IPS-20b (cell line): ENCODE results near the gene MB.
"Not testable (repeated sequence)": the region's sequence is repeated elsewhere in the genome, so short reads cannot be mapped to it uniquely, and the experiment has no call there.

Experiments used
- H3K27ac ChIP-seq: one replicate; pipeline ENCODE4 v1.5.1; 2013; ENCODE audit warnings: low read length
- H3K27me3 ChIP-seq: 2 replicates; pipeline ENCODE4 v1.6.1; 2013; ENCODE audit warnings: mild to moderate bottlenecking, low read length, inconsistent platforms; ENCODE audit not compliant: insufficient read depth
- H3K36me3 ChIP-seq: 2 replicates; pipeline ENCODE4 v1.6.1; 2013; ENCODE audit warnings: low read depth, mild to moderate bottlenecking, inconsistent platforms, low read length, moderate library complexity; ENCODE audit not compliant: insufficient read depth
- H3K4me1 ChIP-seq: 2 replicates; pipeline ENCODE4 v1.6.1; 2013; ENCODE audit warnings: mild to moderate bottlenecking, control low read depth, inconsistent platforms, low read length, moderate library complexity; ENCODE audit not compliant: insufficient read depth
- H3K4me3 ChIP-seq: 2 replicates; pipeline ENCODE4 v1.5.1; 2013; ENCODE audit warnings: mild to moderate bottlenecking, low read length, inconsistent platforms
- H3K9ac ChIP-seq: 2 replicates; pipeline ENCODE4 v1.6.1; 2013; ENCODE audit warnings: low read depth, mild to moderate bottlenecking, inconsistent platforms, low read length, moderate library complexity
- H3K9me3 ChIP-seq: 2 replicates; pipeline ENCODE4 v1.6.1; 2013; ENCODE audit warnings: mild to moderate bottlenecking, low read depth, low read length, inconsistent platforms; ENCODE audit not compliant: insufficient read depth

Gene MB

GRCh38 chr22:35617137-35617755 is at the start of gene MB:
Gene MB (minus strand): TSS chr22:35617329. CDS start chr22:35617257, 72 bp downstream.
- Histone ChIP-seq H3K9me3 (no peaks in the 10 kb centered on the region), H3K27me3 (no peaks in the 10 kb centered on the region), H3K36me3 (no peaks in the 10 kb centered on the region), H3K4me3 (no peak within 1 kb of the TSS), H3K9ac (no peak within 1 kb of the TSS), H3K27ac (no peak within 1 kb of the TSS), H3K4me1 (no peaks in the 10 kb centered on the region)

GRCh38 chr22:35666699-35667098 is 49.6 kb upstream of the MB start:
- not testable (repeated sequence) for H3K4me3 ChIP-seq, H3K9ac ChIP-seq, H3K36me3 ChIP-seq, H3K27me3 ChIP-seq, H3K27ac ChIP-seq
- H3K9me3 ChIP-seq: peaks cover 43% of the 10 kb centered on the region
- peaks cover 12% of the 10 kb centered on the region; the same call in 1 of the 2 replicates for H3K4me1 ChIP-seq

- Histone ChIP-seq H3K4me3 (no peak overlapping the region; the same call in 1 of the 2 replicates), H3K27me3 (no peaks in the 10 kb centered on the region), H3K36me3 (peaks cover 4% of the 10 kb centered on the region), H3K9me3 (peaks cover 40% of the 10 kb centered on the region), H3K4me1 (peaks cover 19% of the 10 kb centered on the region; the same call in 1 of the 2 replicates), H3K27ac (no peak overlapping the region), H3K9ac (no peak overlapping the region)
These were observed 47.9 kb upstream of the MB start for GRCh38 chr22:35664955-35665587.

GRCh38 chr22:35663371-35663770 is 46.2 kb upstream of the MB start:
- Histone ChIP-seq H3K9ac (no peak overlapping the region), H3K4me1 (peaks cover 19% of the 10 kb centered on the region; the same call in 1 of the 2 replicates), H3K27me3 (no peaks in the 10 kb centered on the region), H3K9me3 (peaks cover 40% of the 10 kb centered on the region), H3K36me3 (peaks cover 4% of the 10 kb centered on the region), H3K27ac (no peak overlapping the region), H3K4me3 (peak overlapping the region; percentile 46)

GRCh38 chr22:35662914-35663313 is 45.8 kb upstream of the MB start:
- H3K9ac ChIP-seq: no peak overlapping the region
- H3K4me1 ChIP-seq: peaks cover 19% of the 10 kb centered on the region; the same call in 1 of the 2 replicates
- H3K4me3 ChIP-seq: peak overlapping the region; percentile 46
- H3K9me3 ChIP-seq: peaks cover 37% of the 10 kb centered on the region
- H3K27me3 ChIP-seq: no peaks in the 10 kb centered on the region
- H3K27ac ChIP-seq: no peak overlapping the region
- H3K36me3 ChIP-seq: peaks cover 4% of the 10 kb centered on the region

- no peak overlapping the region for H3K9ac ChIP-seq
- H3K4me1 ChIP-seq: peaks cover 19% of the 10 kb centered on the region; the same call in 1 of the 2 replicates
- H3K27me3 ChIP-seq: no peaks in the 10 kb centered on the region
- peaks cover 23% of the 10 kb centered on the region for H3K9me3 ChIP-seq
- peaks cover 4% of the 10 kb centered on the region for H3K36me3 ChIP-seq
- H3K27ac ChIP-seq: no peak overlapping the region
- no peak overlapping the region for H3K4me3 ChIP-seq
These were observed 44.3 kb upstream of the MB start for GRCh38 chr22:35661464-35661863.

- Histone ChIP-seq H3K27me3 (no peaks in the 10 kb centered on the region), H3K27ac (no peak overlapping the region), H3K4me3 (no peak overlapping the region), H3K9ac (no peak overlapping the region), H3K4me1 (peaks cover 19% of the 10 kb centered on the region; the same call in 1 of the 2 replicates), H3K36me3 (peaks cover 4% of the 10 kb centered on the region), H3K9me3 (peaks cover 13% of the 10 kb centered on the region)
These were observed 43.4 kb upstream of the MB start for GRCh38 chr22:35660291-35661127.

GRCh38 chr22:35657571-35658312 is 40.6 kb upstream of the MB start:
- H3K4me1 ChIP-seq: peaks cover 13% of the 10 kb centered on the region; the same call in 1 of the 2 replicates
- H3K27me3 ChIP-seq: no peaks in the 10 kb centered on the region
- no peak overlapping the region for H3K9ac ChIP-seq
- no peak overlapping the region for H3K27ac ChIP-seq
- H3K9me3 ChIP-seq: no peaks in the 10 kb centered on the region; the same call in 1 of the 2 replicates
- H3K4me3 ChIP-seq: no peak overlapping the region
- H3K36me3 ChIP-seq: no peaks in the 10 kb centered on the region

GRCh38 chr22:35656284-35656752 is 39.2 kb upstream of the MB start:
- H3K27ac ChIP-seq: no peak overlapping the region
- H3K36me3 ChIP-seq: no peaks in the 10 kb centered on the region
- H3K27me3 ChIP-seq: no peaks in the 10 kb centered on the region
- no peak overlapping the region for H3K4me3 ChIP-seq
- no peak overlapping the region for H3K9ac ChIP-seq
- H3K9me3 ChIP-seq: no peaks in the 10 kb centered on the region; the same call in 1 of the 2 replicates
- peaks cover 7% of the 10 kb centered on the region; the same call in 1 of the 2 replicates for H3K4me1 ChIP-seq

- H3K36me3 ChIP-seq: no peaks in the 10 kb centered on the region
These were observed 36.7 kb upstream of the MB start for GRCh38 chr22:35653824-35654223.

GRCh38 chr22:35651085-35651484 is 34.0 kb upstream of the MB start:
- Histone ChIP-seq H3K4me1 (peaks cover 9% of the 10 kb centered on the region; the same call in 1 of the 2 replicates), H3K9ac (no peak overlapping the region), H3K27ac (no peak overlapping the region), H3K36me3 (no peaks in the 10 kb centered on the region), H3K9me3 (no peaks in the 10 kb centered on the region), H3K27me3 (no peaks in the 10 kb centered on the region), H3K4me3 (no peak overlapping the region)

More at GRCh38 chr22:35653824-35654223, 36.7 kb upstream of the MB start:
- H3K27ac ChIP-seq: no peak overlapping the region
- no peaks in the 10 kb centered on the region for H3K27me3 ChIP-seq
- no peak overlapping the region for H3K9ac ChIP-seq
- peaks cover 2% of the 10 kb centered on the region; the same call in 1 of the 2 replicates for H3K4me1 ChIP-seq
- H3K4me3 ChIP-seq: no peak overlapping the region
- no peaks in the 10 kb centered on the region; the same call in 1 of the 2 replicates for H3K9me3 ChIP-seq
